Amygdala (tissue), 56 donors: ENCODE results near the gene RUNX1.

Experiments
- DNase-seq, 56 donors: peaks; one replicate each; lab custom pipeline; 2025; lab: John Stamatoyannopoulos, UW

RUNX1 gene

GRCh38 chr21:35019631-35020032, 29.5 kb downstream of the RUNX1 start:
- no peak for DNase-seq

GRCh38 chr21:35017256-35017655, 31.8 kb downstream of the RUNX1 start:
- no peak for DNase-seq

- no peak for DNase-seq
Observed at GRCh38 chr21:35016517-35017188, 32.4 kb downstream of the RUNX1 start.

GRCh38 chr21:35016071-35016470, 33.0 kb downstream of the RUNX1 start:
- no peak for DNase-seq

- no peak for DNase-seq
Observed at GRCh38 chr21:35015435-35016024, 33.6 kb downstream of the RUNX1 start.

GRCh38 chr21:35014302-35015041, 34.6 kb downstream of the RUNX1 start:
- peak in 2 of 56 donors; percentile 4 to 10 for DNase-seq

GRCh38 chr21:35011681-35012080, 37.4 kb downstream of the RUNX1 start:
- no peak for DNase-seq

GRCh38 chr21:35010447-35010846, 38.7 kb downstream of the RUNX1 start:
- DNase-seq = no peak

GRCh38 chr21:35007348-35007747, 41.8 kb downstream of the RUNX1 start:
- DNase-seq = no peak

- DNase-seq = no peak
Observed at GRCh38 chr21:35006771-35007170, 42.3 kb downstream of the RUNX1 start.

- no peak for DNase-seq
Observed at GRCh38 chr21:35006248-35006647, 42.9 kb downstream of the RUNX1 start.

GRCh38 chr21:35005560-35006224, 43.4 kb downstream of the RUNX1 start:
- no peak for DNase-seq

- no peak for DNase-seq
Observed at GRCh38 chr21:35005077-35005476, 44.0 kb downstream of the RUNX1 start.

- no peak for DNase-seq
Observed at GRCh38 chr21:35004314-35004713, 44.8 kb downstream of the RUNX1 start.

- DNase-seq = no peak
Observed at GRCh38 chr21:35002879-35003722, 46.0 kb downstream of the RUNX1 start.

- no peak for DNase-seq
Observed at GRCh38 chr21:34999397-34999941, 49.6 kb downstream of the RUNX1 start.

- DNase-seq = no peak
Observed at GRCh38 chr21:34998176-34998575, 50.9 kb downstream of the RUNX1 start.

GRCh38 chr21:34997294-34997693, 51.8 kb downstream of the RUNX1 start:
- DNase-seq = no peak

- no peak for DNase-seq
Observed at GRCh38 chr21:34996304-34997101, 52.6 kb downstream of the RUNX1 start.
